GM19351 (cell line): ENCODE data around the gene NLGN4Y.

Experiments
- ATAC-seq: cut with Tn5 transposase; IDR thresholded peaks from one replicate; pipeline ENCODE4 v1.9.1; 2021; ENCODE audit warnings: mild to moderate bottlenecking, moderate library complexity; ENCODE audit not compliant: unreplicated experiment

NLGN4Y gene

GRCh38 chrY:14644157-14644952 lies 120.0 kb downstream of the NLGN4Y start:
- ATAC-seq, result no peak

GRCh38 chrY:14679181-14679580 lies 154.9 kb downstream of the NLGN4Y start:
- no peak for ATAC-seq

GRCh38 chrY:14694543-14694942 lies 170.2 kb downstream of the NLGN4Y start:
- no peak for ATAC-seq

GRCh38 chrY:14708158-14708557 lies 183.8 kb downstream of the NLGN4Y start:
- no peak for ATAC-seq

GRCh38 chrY:14741596-14741995 lies 217.3 kb downstream of the NLGN4Y start:
- no peak for ATAC-seq

- ATAC-seq, result no peak
Measured at GRCh38 chrY:14748329-14748728, 224.0 kb downstream of the NLGN4Y start.

- ATAC-seq, result no peak
Measured at GRCh38 chrY:14755571-14755970, 231.2 kb downstream of the NLGN4Y start.

- ATAC-seq, result no peak
Measured at GRCh38 chrY:14762903-14763302, 238.6 kb downstream of the NLGN4Y start.

- no peak for ATAC-seq
Measured at GRCh38 chrY:14763600-14763999, 239.3 kb downstream of the NLGN4Y start.

GRCh38 chrY:14778208-14778607 lies 253.9 kb downstream of the NLGN4Y start:
- ATAC-seq, result no peak

GRCh38 chrY:14793104-14793503 lies 268.8 kb downstream of the NLGN4Y start:
- no peak for ATAC-seq

- ATAC-seq, result no peak
Measured at GRCh38 chrY:14793674-14794073, 269.3 kb downstream of the NLGN4Y start.

GRCh38 chrY:14798010-14798409 lies 273.7 kb downstream of the NLGN4Y start:
- ATAC-seq, result no peak

GRCh38 chrY:14801096-14801495 lies 276.8 kb downstream of the NLGN4Y start:
- ATAC-seq, result no peak

GRCh38 chrY:14802125-14802524 lies 277.8 kb downstream of the NLGN4Y start:
- ATAC-seq, result no peak

GRCh38 chrY:14804041-14804440 lies 279.7 kb downstream of the NLGN4Y start:
- ATAC-seq, result no peak

- ATAC-seq, result no peak
Measured at GRCh38 chrY:14818452-14818851, 294.1 kb downstream of the NLGN4Y start.

- ATAC-seq, result no peak
Measured at GRCh38 chrY:14822201-14822600, 297.9 kb downstream of the NLGN4Y start.

GRCh38 chrY:14822906-14823305 lies 298.6 kb downstream of the NLGN4Y start:
- no peak for ATAC-seq

GRCh38 chrY:14824583-14824982 lies 300.3 kb downstream of the NLGN4Y start:
- ATAC-seq, result no peak

- ATAC-seq, result no peak
Measured at GRCh38 chrY:14825728-14826127, 301.4 kb downstream of the NLGN4Y start.

GRCh38 chrY:14828531-14828930 lies 304.2 kb downstream of the NLGN4Y start:
- no peak for ATAC-seq

GRCh38 chrY:14829366-14829885 lies 305.1 kb downstream of the NLGN4Y start:
- ATAC-seq, result no peak
